T-cell (primary cell): Measurements from ENCODE around the gene CCDC92B. TPM values are rescaled to one million over a fixed set of nuclear protein-coding genes. Genes with fewer than 3 reads are reported as not detected.
A peak's percentile ranks its signal among the peaks of the same experiment; 100 is the strongest.

Source experiments
- ATAC-seq, 4 experiments: fragments of 200-7000 bp in 3 of 4; fragments of 150-1000 bp in 1 of 4; cut with Tn5 transposase; replicated peaks in 1 of 4; 1 replicate in 3 of 4; 2 replicates in 1 of 4; pipeline ENCODE4 v1.10.0; 2021; ENCODE audit warnings: moderate library complexity in 3 of 4, mild to moderate bottlenecking in 2 of 4, moderate number of reproducible peaks in 1 of 4
- CTCF ChIA-PET, 2 donors: fragments of 300-600 bp; sonication (Branson Sonifier 250); formaldehyde crosslinking; loops; one replicate each; lab custom pipeline; 2022; ENCODE audit warnings: antibody characterized with exemption in 2 of 2; lab: Charles Lee
- POLR2A ChIA-PET, 2 donors: fragments of 300-600 bp; sonication (Branson Sonifier 250); formaldehyde crosslinking; loops; one replicate each; lab custom pipeline; 2022; ENCODE audit warnings: antibody characterized with exemption in 2 of 2; lab: Charles Lee
- DNase-seq, 35 experiments: peaks; one replicate each; pipeline versions ENCODE4 v3.0.0 to v3.0.0-alpha.2; 2013 to 2023
- H3K27ac ChIP-seq: one replicate; pipeline ENCODE4 v1.5.1; 2013; ENCODE audit warnings: low read length
- H3K27me3 ChIP-seq, 2 experiments: replicated peaks in 1 of 2; 1 replicate in 1 of 2; 2 replicates in 1 of 2; pipeline versions ENCODE4 v1.6.1 to v1.7.0; 2013; ENCODE audit warnings: low read length in 1 of 2, mixed read lengths in 1 of 2; ENCODE audit not compliant: control insufficient read depth in 2 of 2, insufficient read depth in 2 of 2; ENCODE audit errors: extremely low read depth in 1 of 2
- H3K36me3 ChIP-seq, 2 donors: 1 replicate in 1 of 2; 2 replicates in 1 of 2; pipeline versions ENCODE4 v1.6.1 to v1.7.0; 2013; ENCODE audit warnings: low read length in 1 of 2; ENCODE audit not compliant: control insufficient read depth in 2 of 2, insufficient read depth in 1 of 2; ENCODE audit errors: extremely low read depth in 1 of 2
- H3K4me1 ChIP-seq, 2 experiments: 1 replicate in 1 of 2; 2 replicates in 1 of 2; pipeline versions ENCODE4 v1.6.1 to v1.7.0; 2013; ENCODE audit warnings: low read length in 2 of 2, mixed read lengths in 1 of 2; ENCODE audit not compliant: insufficient read depth in 2 of 2, control insufficient read depth in 1 of 2; ENCODE audit errors: extremely low read depth in 1 of 2
- H3K4me3 ChIP-seq, 2 donors: 1 replicate in 1 of 2; 2 replicates in 1 of 2; pipeline versions ENCODE4 v1.5.1 to v1.7.0; 2013; ENCODE audit warnings: mild to moderate bottlenecking in 2 of 2, low read length in 1 of 2, moderate library complexity in 1 of 2; ENCODE audit not compliant: control insufficient read depth in 1 of 2; ENCODE audit errors: extremely low read depth in 1 of 2
- H3K9me3 ChIP-seq: 2 replicates; pipeline ENCODE4 v1.7.0; 2013
- H3K27ac Mint-ChIP-seq, 2 donors: one replicate each; pipeline ENCODE4 v1.8.0; 2020 to 2021; ENCODE audit warnings: mild to moderate bottlenecking in 2 of 2, mixed read lengths in 2 of 2
- H3K27me3 Mint-ChIP-seq, 2 donors: one replicate each; pipeline ENCODE4 v1.8.0; 2021 to 2022; ENCODE audit warnings: mixed read lengths in 2 of 2
- H3K36me3 Mint-ChIP-seq: one replicate; pipeline ENCODE4 v1.8.0; 2021; ENCODE audit warnings: mixed read lengths
- H3K4me1 Mint-ChIP-seq, 3 donors: one replicate each; pipeline ENCODE4 v1.8.0; 2020 to 2022; ENCODE audit warnings: mixed read lengths in 3 of 3, mild to moderate bottlenecking in 1 of 3
- H3K4me3 Mint-ChIP-seq, 3 donors: one replicate each; pipeline ENCODE4 v1.8.0; 2020 to 2022; ENCODE audit warnings: mild to moderate bottlenecking in 3 of 3, mixed read lengths in 3 of 3, moderate library complexity in 3 of 3
- H3K9me3 Mint-ChIP-seq, 3 donors: one replicate each; pipeline ENCODE4 v1.8.0; 2020 to 2022; ENCODE audit warnings: mixed read lengths in 3 of 3
- WGBS: methylation state at CpG from one replicate; pipeline ENCODE4 v1.1.5; 2013; ENCODE audit warnings: missing lambda C conversion rate; ENCODE audit not compliant: insufficient coverage; 5-methylcytosine and 5-hydroxymethylcytosine counted together
- total RNA-seq, 35 experiments: library from RNA in 6 of 35; stranded (reverse) in 6 of 35; fragments of 120-200 nt in 1 of 35; gene quantifications; one replicate each; pipeline versions ENCODE4 v1.2.1 to v1.2.4 and lab custom pipeline; 2013 to 2026

CCDC92B gene
- total RNA-seq, 5 donors from 2014 or later (not counting 1 experiment from before 2014, with no cell fraction given), result 0.13 to 0.53 (median 0.27) TPM; not detected in 1

GRCh38 chr17:2695243-2695960, 54.0 kb downstream of the CCDC92B start:
- Histone ChIP-seq H3K4me1 (peaks cover 0 to 21% of the 10 kb centered on the region in 2 experiments), H3K36me3 (peaks cover 30 to 44% of the 10 kb centered on the region in 2 donors), H3K27me3 (no peaks in the 10 kb centered on the region), H3K27ac (no peak overlapping the region), H3K4me3 (no peak overlapping the region), H3K9me3 (no peaks in the 10 kb centered on the region)
- CTCF ChIA-PET, result no interaction called here
- Mint-ChIP-seq H3K9me3 (no peaks in the 10 kb centered on the region), H3K27ac (no peak overlapping the region), H3K27me3 (no peaks in the 10 kb centered on the region), H3K4me1 (no peaks in the 10 kb centered on the region), H3K4me3 (no peak overlapping the region), H3K36me3 (no peaks in the 10 kb centered on the region)
- POLR2A ChIA-PET, result interaction anchor here in 1 of 2 donors (0.6 kb wide), 2 partner anchors 508 to 1512 kb away, joined by 4 to 5 read pairs; no protein-coding TSS in a partner anchor
- WGBS, result 94% methylated on average over 21 of the region's 28 CpGs
- DNase-seq, result peak in 2 of 35 experiments; percentile 10 to 21
- no peak for ATAC-seq

DNA sequence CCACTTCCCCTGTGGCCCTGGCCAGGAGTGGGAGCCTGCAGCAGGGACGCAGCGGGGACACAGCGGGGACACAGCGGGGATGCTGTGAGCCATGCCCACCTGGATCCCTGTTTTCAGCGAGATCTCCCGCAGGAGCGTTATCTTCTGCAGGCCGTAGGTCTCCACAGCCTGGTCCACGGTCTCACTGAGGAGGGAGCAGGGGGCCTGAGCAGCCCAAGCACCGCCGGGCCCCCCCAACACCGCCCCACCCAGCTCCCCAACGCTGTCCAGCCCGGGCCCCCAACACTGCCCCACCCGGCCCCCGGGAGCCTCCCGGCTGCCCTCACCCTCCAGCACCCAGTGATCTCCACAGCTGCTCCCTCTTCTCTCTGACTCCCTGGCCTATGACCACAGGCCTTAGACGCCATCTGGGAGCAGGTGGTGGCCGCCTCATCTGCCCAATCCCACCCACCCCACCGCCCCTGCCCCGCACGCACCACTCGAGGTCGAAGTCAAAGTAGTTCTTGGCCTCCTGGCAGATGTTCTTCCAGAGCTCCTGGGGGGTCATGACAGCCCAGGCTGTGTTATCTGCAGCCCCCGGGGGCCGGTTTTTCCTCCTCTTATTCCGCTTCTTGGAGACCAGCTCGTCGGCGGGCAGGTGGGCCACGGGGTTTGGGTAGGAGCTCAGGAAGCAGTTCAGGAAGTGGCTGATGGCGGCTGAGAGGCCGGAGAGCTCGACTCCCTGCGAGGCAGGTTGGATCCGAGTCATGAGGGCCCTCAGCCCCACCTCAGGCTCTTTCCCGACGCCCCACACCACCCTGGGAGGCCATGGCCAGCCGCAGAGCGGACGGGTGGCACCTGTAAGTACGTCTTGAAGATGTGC, 54.8 kb downstream of the CCDC92B start:
- Mint-ChIP-seq H3K27me3 (no peaks in the 10 kb centered on the region), H3K36me3 (no peaks in the 10 kb centered on the region), H3K27ac (no peak overlapping the region), H3K9me3 (no peaks in the 10 kb centered on the region), H3K4me1 (no peaks in the 10 kb centered on the region), H3K4me3 (no peak overlapping the region)
- Histone ChIP-seq H3K36me3 (peaks cover 26 to 48% of the 10 kb centered on the region in 2 donors), H3K27me3 (no peaks in the 10 kb centered on the region), H3K9me3 (no peaks in the 10 kb centered on the region), H3K4me1 (peaks cover 0 to 29% of the 10 kb centered on the region in 2 experiments), H3K4me3 (no peak overlapping the region), H3K27ac (no peak overlapping the region)
- ChIA-PET POLR2A (interaction anchor here in 1 of 2 donors (0.6 kb wide), 3 partner anchors 69 to 1513 kb away, joined by 4 to 8 read pairs (median 5); no protein-coding TSS in a partner anchor), CTCF (no interaction called here)
- DNase-seq (peak in 1 of 35 experiments; percentile 23), ATAC-seq (no peak)
- 87% methylated on average over 29 of the region's 42 CpGs for WGBS

- Histone ChIP-seq H3K4me1 (peaks cover 0 to 38% of the 10 kb centered on the region in 2 experiments), H3K36me3 (peaks cover 26 to 48% of the 10 kb centered on the region in 2 donors), H3K27me3 (no peaks in the 10 kb centered on the region), H3K9me3 (no peaks in the 10 kb centered on the region), H3K27ac (no peak overlapping the region), H3K4me3 (peak overlapping the region in 1 of 2 donors; percentile 15)
- Mint-ChIP-seq H3K36me3 (no peaks in the 10 kb centered on the region), H3K27me3 (no peaks in the 10 kb centered on the region), H3K4me1 (peaks cover 0 to 6% (median 5%) of the 10 kb centered on the region in 3 donors), H3K27ac (no peak overlapping the region), H3K4me3 (no peak overlapping the region), H3K9me3 (no peaks in the 10 kb centered on the region)
- 73% methylated on average over 28 of the region's 37 CpGs for WGBS
- peak in 5 of 35 experiments; percentile 23 to 35 (median 26) for DNase-seq
- POLR2A ChIA-PET, result no interaction called here
- no peak for ATAC-seq
- CTCF ChIA-PET, result interaction anchor here in 1 of 2 donors (0.6 kb wide), 1 partner anchor 38 kb away, joined by 3 read pairs; no protein-coding TSS in a partner anchor
Observed at GRCh38 chr17:2693561-2694380, 55.7 kb downstream of the CCDC92B start.

DNA sequence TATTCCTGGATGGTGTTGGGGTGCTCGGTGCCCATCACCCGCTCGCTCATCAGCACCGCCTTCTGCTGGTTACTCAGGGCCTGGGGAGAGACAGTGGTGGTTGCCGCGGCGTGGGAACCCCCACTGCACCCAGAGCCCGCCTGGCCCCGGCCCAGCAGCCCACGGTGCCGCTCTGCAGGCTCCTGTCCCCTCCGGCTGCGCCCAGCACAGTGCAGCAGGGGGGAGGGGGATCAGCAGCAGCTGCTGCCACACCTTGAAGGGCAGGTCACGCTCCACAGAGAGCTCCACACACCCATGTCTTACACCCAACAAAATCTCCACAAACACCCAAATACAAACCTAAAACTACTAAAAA, 56.7 kb downstream of the CCDC92B start:
- H3K9me3 ChIP-seq, result no peaks in the 10 kb centered on the region
- ATAC-seq (no peak), DNase-seq (peak in 1 of 35 experiments; percentile 11)
- CTCF ChIA-PET, result no interaction called here
- no peaks in the 10 kb centered on the region for H3K27me3 ChIP-seq
- Mint-ChIP-seq H3K27ac (no peak overlapping the region), H3K27me3 (no peaks in the 10 kb centered on the region), H3K36me3 (no peaks in the 10 kb centered on the region), H3K4me3 (no peak overlapping the region), H3K4me1 (peaks cover 0 to 12% (median 10%) of the 10 kb centered on the region in 3 donors), H3K9me3 (no peaks in the 10 kb centered on the region)
- H3K4me1 ChIP-seq, result peaks cover 0 to 48% of the 10 kb centered on the region in 2 experiments
- peaks cover 26 to 45% of the 10 kb centered on the region in 2 donors for H3K36me3 ChIP-seq
- H3K27ac ChIP-seq, result no peak overlapping the region
- POLR2A ChIA-PET, result no interaction called here
- H3K4me3 ChIP-seq, result no peak overlapping the region
- 100% methylated on average over 5 of the region's 14 CpGs for WGBS

- ChIA-PET POLR2A (no interaction called here), CTCF (no interaction called here)
- ATAC-seq (no peak), DNase-seq (peak in 1 of 35 experiments; percentile 20)
- H3K27me3 Mint-ChIP-seq, result no peaks in the 10 kb centered on the region
- no peak overlapping the region for H3K27ac ChIP-seq
- H3K4me3 ChIP-seq, result no peak overlapping the region
- no peaks in the 10 kb centered on the region for H3K9me3 Mint-ChIP-seq
- H3K27me3 ChIP-seq, result no peaks in the 10 kb centered on the region
- H3K4me1 ChIP-seq, result peaks cover 0 to 49% of the 10 kb centered on the region in 2 experiments
- peaks cover 5 to 14% (median 13%) of the 10 kb centered on the region in 3 donors for H3K4me1 Mint-ChIP-seq
- H3K9me3 ChIP-seq, result no peaks in the 10 kb centered on the region
- no peaks in the 10 kb centered on the region for H3K36me3 Mint-ChIP-seq
- H3K27ac Mint-ChIP-seq, result no peak overlapping the region
- H3K4me3 Mint-ChIP-seq, result no peak overlapping the region
- 95% methylated on average over 59 of the region's 71 CpGs for WGBS
- peaks cover 23 to 43% of the 10 kb centered on the region in 2 donors for H3K36me3 ChIP-seq
Observed at GRCh38 chr17:2691965-2692780, 57.3 kb downstream of the CCDC92B start.
